GM12878 (cell line): ENCODE results near the gene BCAS3. TPM values are rescaled to one million over a fixed set of nuclear protein-coding genes. Genes with fewer than 3 reads are reported as not detected.

ENCODE experiments used
- JUND ChIP-seq: IDR thresholded peaks from 2 replicates; pipeline ENCODE4 v1.6.1; 2012; ENCODE audit warnings: low read depth, mild to moderate bottlenecking, low read length, improper control_type of control experiment, moderate library complexity
- MXI1 ChIP-seq: fragments of 150-350 bp; IDR thresholded peaks from 2 replicates; pipeline ENCODE4 v1.6.1; 2011; ENCODE audit warnings: low read depth, mild to moderate bottlenecking, inconsistent platforms, low read length, improper control_type of control experiment
- NFYA ChIP-seq: IDR thresholded peaks from 2 replicates; pipeline ENCODE4 v1.6.1; 2011; ENCODE audit warnings: low read depth, mild to moderate bottlenecking, low read length, improper control_type of control experiment, borderline replicate concordance
- RAD21 ChIP-seq: IDR thresholded peaks from 2 replicates; pipeline ENCODE4 v1.6.1; 2011; ENCODE audit warnings: mild to moderate bottlenecking, low read depth, low read length, moderate library complexity; ENCODE audit not compliant: insufficient read depth
- SMC3 ChIP-seq: IDR thresholded peaks from 2 replicates; pipeline ENCODE4 v1.6.1; 2011; ENCODE audit warnings: low read length, improper control_type of control experiment, borderline replicate concordance
- TARDBP ChIP-seq: IDR thresholded peaks from 2 replicates; pipeline ENCODE4 v1.6.1; 2016; ENCODE audit warnings: borderline replicate concordance
- TCF3 ChIP-seq: IDR thresholded peaks from 2 replicates; pipeline ENCODE4 v1.6.1; 2012; ENCODE audit warnings: low read depth, mild to moderate bottlenecking, low read length, borderline replicate concordance; ENCODE audit not compliant: insufficient read depth
- ZBTB4 ChIP-seq: fragments of 450-650 bp; formaldehyde crosslinking; IDR thresholded peaks from 2 replicates; pipeline ENCODE4 v1.4.0; 2022; ENCODE audit warnings: mild to moderate bottlenecking, moderate library complexity
- polyA plus RNA-seq, 11 experiments: library from polyadenylated mRNA; depleted of rRNA in 4 of 11; unstranded in 6 of 11; stranded (reverse) in 5 of 11; fragments of >200 nt; fragmentation: Nextera tagmentation in 4 of 11; fragmentation: Illumina TruSeq in 1 of 11; extraction: Ambion mirVana in 4 of 11; extraction: Trizol in 1 of 11; gene quantifications; 1 replicate in 1 of 11; 2 replicates in 10 of 11; pipeline versions ENCODE4 v1.2.1 to v1.2.3, GENCODE V29; 2011 to 2016; ENCODE audit warnings: inconsistent platforms in 2 of 11, missing spikeins in 2 of 11, low read depth in 1 of 11
- total RNA-seq, 4 experiments: library from RNA; depleted of rRNA in 3 of 4; stranded (reverse); fragments of >200 nt in 3 of 4; fragmentation: Illumina TruSeq in 1 of 4; extraction: Trizol in 1 of 4; gene quantifications; 2 replicates each; pipeline versions ENCODE4 v1.2.1 to v1.2.3, GENCODE V29; 2013 to 2021
- TF ChIP-seq, protein P1 (sequence below): fragments of 450-650 bp; IDR thresholded peaks from 2 replicates; pipeline ENCODE4 v1.6.1; 2018; ENCODE audit warnings: borderline replicate concordance, mild to moderate bottlenecking; ENCODE audit not compliant: partially characterized antibody

BCAS3 gene
- total and polyA plus RNA-seq, 10 of the 15 experiments (the other 5 are each of a cell fraction or from before 2014, with no cell fraction given), result 2.1 to 11.0 (median 6.6) TPM

GRCh38 chr17:61002316-61002736 lies 324.7 kb downstream of the BCAS3 start (continued):
- TF ChIP-seq, protein P1, sequence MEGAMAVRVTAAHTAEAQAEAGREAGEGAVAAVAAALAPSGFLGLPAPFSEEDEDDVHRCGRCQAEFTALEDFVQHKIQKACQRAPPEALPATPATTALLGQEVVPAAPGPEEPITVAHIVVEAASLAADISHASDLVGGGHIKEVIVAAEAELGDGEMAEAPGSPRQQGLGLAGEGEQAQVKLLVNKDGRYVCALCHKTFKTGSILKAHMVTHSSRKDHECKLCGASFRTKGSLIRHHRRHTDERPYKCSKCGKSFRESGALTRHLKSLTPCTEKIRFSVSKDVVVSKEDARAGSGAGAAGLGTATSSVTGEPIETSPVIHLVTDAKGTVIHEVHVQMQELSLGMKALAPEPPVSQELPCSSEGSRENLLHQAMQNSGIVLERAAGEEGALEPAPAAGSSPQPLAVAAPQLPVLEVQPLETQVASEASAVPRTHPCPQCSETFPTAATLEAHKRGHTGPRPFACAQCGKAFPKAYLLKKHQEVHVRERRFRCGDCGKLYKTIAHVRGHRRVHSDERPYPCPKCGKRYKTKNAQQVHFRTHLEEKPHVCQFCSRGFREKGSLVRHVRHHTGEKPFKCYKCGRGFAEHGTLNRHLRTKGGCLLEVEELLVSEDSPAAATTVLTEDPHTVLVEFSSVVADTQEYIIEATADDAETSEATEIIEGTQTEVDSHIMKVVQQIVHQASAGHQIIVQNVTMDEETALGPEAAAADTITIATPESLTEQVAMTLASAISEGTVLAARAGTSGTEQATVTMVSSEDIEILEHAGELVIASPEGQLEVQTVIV, result no peak
- TF ChIP-seq MXI1, result no peak
- no peak for TF ChIP-seq TARDBP
- TF ChIP-seq JUND, result no peak
- no peak for TF ChIP-seq NFYA
- TF ChIP-seq ZBTB4 (CRISPR knock-in tag), result no peak
- peak; percentile 54; the same call in 1 of the 2 replicates for TF ChIP-seq SMC3
- peak; percentile 74 for TF ChIP-seq RAD21
- TF ChIP-seq TCF3, result no peak
